Panc1 (cell line): ENCODE results near the gene TUBGCP3. TPM values are rescaled to one million over a fixed set of nuclear protein-coding genes. Genes with fewer than 3 reads are reported as not detected.

Experiments
- ATAC-seq: fragments of 200-7000 bp; cut with Tn5 transposase; 2 replicates; pipeline ENCODE4 v1.9.1; 2020; ENCODE audit warnings: mild to moderate bottlenecking, moderate library complexity
- BruUV-seq: library from RNA; stranded (reverse); fragments of 400-500 nt; replicated peaks from 2 replicates; lab custom pipeline; 2021; lab: Mats Ljungman, UMichigan
- CTCF ChIA-PET: fragments of 300-600 bp; sonication (Branson Sonifier 250); formaldehyde crosslinking; loops from one replicate; lab custom pipeline; 2022; ENCODE audit warnings: antibody characterized with exemption; lab: Charles Lee
- POLR2A ChIA-PET: fragments of 300-600 bp; sonication (Branson Sonifier 250); formaldehyde crosslinking; loops from one replicate; lab custom pipeline; 2022; ENCODE audit warnings: antibody characterized with exemption; lab: Charles Lee
- DNase-seq: peaks from one replicate; pipeline ENCODE4 v3.0.0-alpha.2; 2010; ENCODE audit warnings: low read depth, low spot score
- H3K27ac ChIP-seq: 2 replicates; pipeline ENCODE4 v1.5.1; 2011; ENCODE audit warnings: mild to moderate bottlenecking, low read length, inconsistent platforms
- H3K27me3 ChIP-seq: fragments of 200-500 bp; sonication (Bioruptor generic); 2 replicates; pipeline ENCODE4 v1.6.0; 2014; ENCODE audit warnings: low read length, inconsistent platforms; ENCODE audit not compliant: control insufficient read depth, insufficient read depth
- H3K36me3 ChIP-seq: fragments of 200-500 bp; sonication (Bioruptor generic); 2 replicates; pipeline ENCODE4 v1.5.1; 2014; ENCODE audit warnings: inconsistent platforms, mild to moderate bottlenecking, low read length, moderate library complexity; ENCODE audit not compliant: control insufficient read depth, insufficient read depth
- H3K4me1 ChIP-seq: 2 replicates; pipeline ENCODE4 v1.5.1; 2011; ENCODE audit warnings: inconsistent platforms, mild to moderate bottlenecking, low read length, moderate library complexity; ENCODE audit not compliant: control insufficient read depth, insufficient read depth
- H3K4me3 ChIP-seq, 2 experiments: 2 replicates each; pipeline ENCODE4 v1.5.1; 2011 to 2012; ENCODE audit warnings: low read depth in 2 of 2, low read length in 2 of 2, mild to moderate bottlenecking in 2 of 2, inconsistent platforms in 1 of 2, moderate library complexity in 1 of 2
- H3K9me3 ChIP-seq: fragments of 200-500 bp; sonication (Bioruptor generic); 2 replicates; pipeline ENCODE4 v1.5.1; 2014; ENCODE audit warnings: low read depth, mild to moderate bottlenecking, inconsistent platforms, low read length, moderate library complexity; ENCODE audit not compliant: control insufficient read depth, insufficient read depth
- POLR2AphosphoS5 ChIP-seq: IDR thresholded peaks from 2 replicates; pipeline ENCODE4 v1.6.1; 2012; ENCODE audit warnings: mild to moderate bottlenecking, low read depth, low read length, moderate library complexity
- SIN3A ChIP-seq: IDR thresholded peaks from 2 replicates; pipeline ENCODE4 v1.6.1; 2012; ENCODE audit warnings: low read depth, mild to moderate bottlenecking, low read length, moderate library complexity, borderline replicate concordance; ENCODE audit not compliant: insufficient read depth
- TCF7L2 ChIP-seq: IDR thresholded peaks from 2 replicates; pipeline ENCODE4 v1.6.1; 2011; ENCODE audit warnings: mild to moderate bottlenecking, low read depth, low read length, inconsistent platforms
- in situ Hi-C: cut with HindIII; loops from 2 replicates; pipeline ENCODE4 v1.10.0; 2016; ENCODE audit warnings: low sequenced_read_pairs, low pct_unique_long_range_greater_than_20kb
- intact Hi-C: fragments of 100-400 bp; cut with micrococcal nuclease; formaldehyde crosslinking; loops from one replicate; pipeline ENCODE4 v1.10.0; 2022; ENCODE audit not compliant: unreplicated experiment
- total RNA-seq: library from RNA; stranded (reverse); gene quantifications from one replicate; pipeline ENCODE4 v1.2.1, GENCODE V29; 2021; ENCODE audit not compliant: unreplicated experiment
- TF ChIP-seq, protein P1 (sequence below): fragments of 450-650 bp; IDR thresholded peaks from 2 replicates; pipeline ENCODE4 v1.5.1; 2017; ENCODE audit warnings: mild to moderate bottlenecking
- TF ChIP-seq, protein P2 (sequence below), 2 experiments: IDR thresholded peaks; 2 replicates each; pipeline ENCODE4 v1.6.1; 2011 to 2012; ENCODE audit warnings: low read depth in 2 of 2, control low read depth in 1 of 2, low read length in 1 of 2, mild to moderate bottlenecking in 1 of 2, moderate library complexity in 1 of 2; ENCODE audit not compliant: insufficient read depth in 1 of 2

The TUBGCP3 gene
- total RNA-seq, 1 experiment from 2014 or later, result 28.4 TPM

DNA sequence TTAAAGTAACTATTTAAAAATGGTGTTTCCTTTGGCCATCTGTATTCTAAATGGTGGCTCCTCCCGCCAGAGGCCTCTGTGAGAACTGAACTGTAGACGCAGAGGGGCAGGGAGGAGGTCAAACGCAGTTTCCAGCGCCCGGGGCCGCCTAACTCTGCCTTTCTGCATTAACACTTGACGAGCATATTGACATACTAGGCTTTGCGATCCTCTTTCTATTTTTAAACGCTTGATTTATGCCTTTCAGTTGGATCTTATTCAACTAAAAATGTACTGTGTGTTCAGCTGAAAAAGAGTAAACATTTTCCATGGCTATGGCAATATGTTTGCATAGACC lies 137.1 kb downstream of the TUBGCP3 start:
- BruUV-seq, result no TSS peak
- H3K27ac ChIP-seq, result no peak overlapping the region
- ATAC-seq (no peak), DNase-seq (no peak)
- in situ Hi-C loops (no loop called here), intact Hi-C loops (no loop called here)
- TF ChIP-seq SIN3A (no peak), TCF7L2 (no peak)
- H3K4me3 ChIP-seq, result no peak overlapping the region
- no peaks in the 10 kb centered on the region for H3K36me3 ChIP-seq
- H3K4me1 ChIP-seq, result no peaks in the 10 kb centered on the region
- no peaks in the 10 kb centered on the region for H3K9me3 ChIP-seq
- ChIA-PET POLR2A (no interaction called here), CTCF (no interaction called here)
- H3K27me3 ChIP-seq, result no peaks in the 10 kb centered on the region; the same call in 1 of the 2 replicates

DNA sequence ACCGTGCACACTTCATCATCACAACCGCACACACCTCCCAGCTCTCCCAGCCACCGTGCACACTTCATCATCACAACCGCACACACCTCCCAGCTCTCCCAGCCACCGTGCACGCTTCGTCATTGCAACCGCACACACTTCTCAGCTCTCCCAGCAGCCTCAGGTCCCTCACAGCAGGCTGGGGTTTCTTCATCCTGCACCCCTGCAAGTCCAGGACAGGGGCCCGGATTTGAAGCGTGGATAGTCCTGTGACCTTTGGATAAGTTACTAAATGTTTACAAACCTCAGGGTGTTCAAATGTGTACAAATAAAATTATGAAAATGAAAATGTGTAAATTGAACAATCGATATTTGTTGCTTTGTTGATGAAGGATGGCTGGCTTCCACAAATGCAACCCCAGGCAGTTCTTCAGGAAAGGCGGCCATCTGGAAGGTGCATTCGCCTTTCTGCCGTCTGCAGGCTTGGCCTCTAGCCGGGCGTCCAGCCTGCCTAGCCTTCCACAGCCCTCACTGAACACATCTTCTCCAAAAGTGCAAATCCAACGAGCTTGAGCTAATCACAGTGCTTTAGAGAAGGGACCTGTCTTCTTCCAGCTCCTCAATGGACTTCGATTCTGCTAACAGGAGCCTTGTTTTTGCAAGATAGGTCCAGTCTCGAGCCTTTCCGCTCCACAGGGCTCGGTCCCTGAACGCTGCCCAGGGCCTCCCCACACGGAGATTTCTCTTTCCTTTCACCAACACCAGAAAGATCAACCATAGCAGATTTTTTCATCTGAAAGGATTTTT lies 137.6 kb downstream of the TUBGCP3 start:
- CTCF ChIA-PET, result no interaction called here
- ATAC-seq (no peak), DNase-seq (no peak)
- Histone ChIP-seq H3K27ac (no peak overlapping the region), H3K36me3 (no peaks in the 10 kb centered on the region), H3K4me1 (no peaks in the 10 kb centered on the region), H3K9me3 (no peaks in the 10 kb centered on the region), H3K27me3 (no peaks in the 10 kb centered on the region; the same call in 1 of the 2 replicates), H3K4me3 (no peak overlapping the region)
- BruUV-seq, result no TSS peak
- in situ Hi-C loops (no loop called here), intact Hi-C loops (no loop called here)
- POLR2A ChIA-PET, result no interaction called here
- TF ChIP-seq, protein P1, sequence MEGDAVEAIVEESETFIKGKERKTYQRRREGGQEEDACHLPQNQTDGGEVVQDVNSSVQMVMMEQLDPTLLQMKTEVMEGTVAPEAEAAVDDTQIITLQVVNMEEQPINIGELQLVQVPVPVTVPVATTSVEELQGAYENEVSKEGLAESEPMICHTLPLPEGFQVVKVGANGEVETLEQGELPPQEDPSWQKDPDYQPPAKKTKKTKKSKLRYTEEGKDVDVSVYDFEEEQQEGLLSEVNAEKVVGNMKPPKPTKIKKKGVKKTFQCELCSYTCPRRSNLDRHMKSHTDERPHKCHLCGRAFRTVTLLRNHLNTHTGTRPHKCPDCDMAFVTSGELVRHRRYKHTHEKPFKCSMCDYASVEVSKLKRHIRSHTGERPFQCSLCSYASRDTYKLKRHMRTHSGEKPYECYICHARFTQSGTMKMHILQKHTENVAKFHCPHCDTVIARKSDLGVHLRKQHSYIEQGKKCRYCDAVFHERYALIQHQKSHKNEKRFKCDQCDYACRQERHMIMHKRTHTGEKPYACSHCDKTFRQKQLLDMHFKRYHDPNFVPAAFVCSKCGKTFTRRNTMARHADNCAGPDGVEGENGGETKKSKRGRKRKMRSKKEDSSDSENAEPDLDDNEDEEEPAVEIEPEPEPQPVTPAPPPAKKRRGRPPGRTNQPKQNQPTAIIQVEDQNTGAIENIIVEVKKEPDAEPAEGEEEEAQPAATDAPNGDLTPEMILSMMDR, result no peak
- TF ChIP-seq TCF7L2 (no peak), SIN3A (no peak), POLR2AphosphoS5 (no peak)
- TF ChIP-seq, protein P2, sequence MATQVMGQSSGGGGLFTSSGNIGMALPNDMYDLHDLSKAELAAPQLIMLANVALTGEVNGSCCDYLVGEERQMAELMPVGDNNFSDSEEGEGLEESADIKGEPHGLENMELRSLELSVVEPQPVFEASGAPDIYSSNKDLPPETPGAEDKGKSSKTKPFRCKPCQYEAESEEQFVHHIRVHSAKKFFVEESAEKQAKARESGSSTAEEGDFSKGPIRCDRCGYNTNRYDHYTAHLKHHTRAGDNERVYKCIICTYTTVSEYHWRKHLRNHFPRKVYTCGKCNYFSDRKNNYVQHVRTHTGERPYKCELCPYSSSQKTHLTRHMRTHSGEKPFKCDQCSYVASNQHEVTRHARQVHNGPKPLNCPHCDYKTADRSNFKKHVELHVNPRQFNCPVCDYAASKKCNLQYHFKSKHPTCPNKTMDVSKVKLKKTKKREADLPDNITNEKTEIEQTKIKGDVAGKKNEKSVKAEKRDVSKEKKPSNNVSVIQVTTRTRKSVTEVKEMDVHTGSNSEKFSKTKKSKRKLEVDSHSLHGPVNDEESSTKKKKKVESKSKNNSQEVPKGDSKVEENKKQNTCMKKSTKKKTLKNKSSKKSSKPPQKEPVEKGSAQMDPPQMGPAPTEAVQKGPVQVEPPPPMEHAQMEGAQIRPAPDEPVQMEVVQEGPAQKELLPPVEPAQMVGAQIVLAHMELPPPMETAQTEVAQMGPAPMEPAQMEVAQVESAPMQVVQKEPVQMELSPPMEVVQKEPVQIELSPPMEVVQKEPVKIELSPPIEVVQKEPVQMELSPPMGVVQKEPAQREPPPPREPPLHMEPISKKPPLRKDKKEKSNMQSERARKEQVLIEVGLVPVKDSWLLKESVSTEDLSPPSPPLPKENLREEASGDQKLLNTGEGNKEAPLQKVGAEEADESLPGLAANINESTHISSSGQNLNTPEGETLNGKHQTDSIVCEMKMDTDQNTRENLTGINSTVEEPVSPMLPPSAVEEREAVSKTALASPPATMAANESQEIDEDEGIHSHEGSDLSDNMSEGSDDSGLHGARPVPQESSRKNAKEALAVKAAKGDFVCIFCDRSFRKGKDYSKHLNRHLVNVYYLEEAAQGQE (IDR thresholded peaks at IDR 0.05; ENCODE audit: insufficient read depth in 1 of 2, low read depth in 2 of 2, low read length in 1 of 2), result no peak

DNA sequence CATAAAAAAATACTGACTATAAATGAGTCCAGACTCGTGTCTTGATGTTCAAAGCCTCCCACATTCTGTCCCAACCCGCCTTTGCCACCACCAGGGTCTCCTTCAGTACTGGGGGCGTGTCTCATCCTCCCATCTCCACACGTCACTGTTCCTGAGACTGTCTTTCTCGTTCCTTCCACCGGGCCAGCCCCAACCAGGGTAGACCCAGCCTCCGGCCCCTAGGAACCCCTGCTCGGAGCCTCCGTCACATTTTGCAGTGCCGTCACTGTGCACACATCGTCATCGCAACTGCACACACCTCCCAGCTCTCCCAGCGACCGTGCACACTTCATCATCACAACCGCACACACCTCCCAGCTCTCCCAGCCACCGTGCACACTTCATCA lies 138.4 kb downstream of the TUBGCP3 start:
- H3K4me1 ChIP-seq, result no peaks in the 10 kb centered on the region
- intact Hi-C loops, result loop anchor here (10.0 kb wide), 1 partner anchor 95 kb away; no protein-coding TSS in a partner anchor
- CTCF ChIA-PET, result no interaction called here
- TF ChIP-seq, protein P1, result no peak
- TF ChIP-seq TCF7L2 (no peak), POLR2AphosphoS5 (no peak), SIN3A (no peak)
- TF ChIP-seq, protein P2 (IDR thresholded peaks at IDR 0.05; ENCODE audit: insufficient read depth in 1 of 2, low read depth in 2 of 2, low read length in 1 of 2), result no peak
- no peaks in the 10 kb centered on the region for H3K9me3 ChIP-seq
- no peaks in the 10 kb centered on the region for H3K36me3 ChIP-seq
- ATAC-seq, result no peak
- no peaks in the 10 kb centered on the region; the same call in 1 of the 2 replicates for H3K27me3 ChIP-seq
- no peak for DNase-seq
- BruUV-seq, result no TSS peak
- H3K27ac ChIP-seq, result no peak overlapping the region
- POLR2A ChIA-PET, result no interaction called here
- H3K4me3 ChIP-seq, result no peak overlapping the region
- in situ Hi-C loops, result no loop called here
